DOHH2 (cell line): ENCODE results near the gene APLP2.

Experiments used
- H3F3A ChIP-seq: fragments of 200-600 bp; sonication (generic), shearing (Covaris generic); 2 replicates; pipeline ENCODE4 v1.6.0; 2016; ENCODE audit warnings: antibody characterized with exemption, mild to moderate bottlenecking; ENCODE audit not compliant: control insufficient read depth, insufficient read depth
- H3K27ac ChIP-seq: fragments of 200-600 bp; sonication (generic); 2 replicates; pipeline ENCODE4 v1.5.1; 2014; ENCODE audit warnings: low read depth, mild to moderate bottlenecking, low read length, moderate library complexity
- H3K27me3 ChIP-seq: fragments of 200-600 bp; sonication (generic); 2 replicates; pipeline ENCODE4 v1.6.1; 2014; ENCODE audit warnings: mild to moderate bottlenecking, low read length, mixed read lengths; ENCODE audit not compliant: control insufficient read depth
- H3K36me3 ChIP-seq: fragments of 200-600 bp; sonication (generic); 2 replicates; pipeline ENCODE4 v1.6.1; 2014; ENCODE audit warnings: mild to moderate bottlenecking, low read length, moderate library complexity, mixed read lengths; ENCODE audit not compliant: control insufficient read depth
- H3K4me1 ChIP-seq: fragments of 200-600 bp; sonication (generic); 2 replicates; pipeline ENCODE4 v1.6.1; 2014; ENCODE audit warnings: mild to moderate bottlenecking, low read length, mixed read lengths; ENCODE audit not compliant: control insufficient read depth
- H3K4me2 ChIP-seq: fragments of 200-600 bp; sonication (generic); 2 replicates; pipeline ENCODE4 v1.6.0; 2014; ENCODE audit warnings: mild to moderate bottlenecking, low read length, moderate library complexity
- H3K4me3 ChIP-seq: fragments of 200-600 bp; sonication (generic); 2 replicates; pipeline ENCODE4 v1.5.1; 2014; ENCODE audit warnings: mild to moderate bottlenecking, low read length, mixed read lengths
- H3K79me2 ChIP-seq: fragments of 200-600 bp; sonication (generic); 2 replicates; pipeline ENCODE4 v1.6.1; 2014; ENCODE audit warnings: mild to moderate bottlenecking, low read length, mixed read lengths; ENCODE audit not compliant: control insufficient read depth
- H3K9me2 ChIP-seq: fragments of 200-600 bp; sonication (generic); replicated peaks from 2 replicates; pipeline ENCODE4 v1.6.1; 2014; ENCODE audit warnings: mild to moderate bottlenecking, low read length, mixed read lengths; ENCODE audit not compliant: control insufficient read depth
- H3K9me3 ChIP-seq: fragments of 200-600 bp; sonication (generic); 2 replicates; pipeline ENCODE4 v1.6.1; 2014; ENCODE audit warnings: antibody characterized with exemption, low read length, mixed read lengths; ENCODE audit not compliant: control insufficient read depth, insufficient read depth
- H4K20me1 ChIP-seq: fragments of 200-600 bp; sonication (generic); 2 replicates; pipeline ENCODE4 v1.6.0; 2014; ENCODE audit warnings: low read depth, mild to moderate bottlenecking, antibody characterized with exemption, low read length, moderate library complexity; ENCODE audit not compliant: control insufficient read depth, insufficient read depth
- CTCF ChIP-seq: fragments of 200-600 bp; sonication (generic); IDR thresholded peaks from one replicate; pipeline ENCODE4 v1.5.1; 2014; ENCODE audit warnings: antibody characterized with exemption, mild to moderate bottlenecking, low read depth, low read length; ENCODE audit not compliant: poor library complexity, severe bottlenecking
- EZH2phosphoT487 ChIP-seq: fragments of 200-600 bp; sonication (generic); IDR thresholded peaks from 2 replicates; pipeline ENCODE4 v1.6.1; 2017; ENCODE audit warnings: borderline replicate concordance, mild to moderate bottlenecking, antibody characterized with exemption, low read length, moderate library complexity, mixed read lengths

The APLP2 gene

GRCh38 chr11:130092661-130093060 lies 23.0 kb downstream of the APLP2 start:
- H3K4me1 ChIP-seq: peaks cover 15% of the 10 kb centered on the region

GRCh38 chr11:130094614-130095013 lies 24.9 kb downstream of the APLP2 start:
- peaks cover 71% of the 10 kb centered on the region for H3K79me2 ChIP-seq

More at GRCh38 chr11:130092661-130093060, 23.0 kb downstream of the APLP2 start:
- Histone ChIP-seq H3K79me2 (peaks cover 71% of the 10 kb centered on the region), H3K4me2 (no peak overlapping the region), H3K9me3 (no peaks in the 10 kb centered on the region), H3K27me3 (no peaks in the 10 kb centered on the region), H3K4me3 (no peak overlapping the region), H3K27ac (no peak overlapping the region), H3K36me3 (peaks cover 9% of the 10 kb centered on the region), H4K20me1 (peaks cover 17% of the 10 kb centered on the region), H3F3A (no peaks in the 10 kb centered on the region), H3K9me2 (no peaks in the 10 kb centered on the region)
- TF ChIP-seq CTCF (no peak), EZH2phosphoT487 (no peak)

DNA sequence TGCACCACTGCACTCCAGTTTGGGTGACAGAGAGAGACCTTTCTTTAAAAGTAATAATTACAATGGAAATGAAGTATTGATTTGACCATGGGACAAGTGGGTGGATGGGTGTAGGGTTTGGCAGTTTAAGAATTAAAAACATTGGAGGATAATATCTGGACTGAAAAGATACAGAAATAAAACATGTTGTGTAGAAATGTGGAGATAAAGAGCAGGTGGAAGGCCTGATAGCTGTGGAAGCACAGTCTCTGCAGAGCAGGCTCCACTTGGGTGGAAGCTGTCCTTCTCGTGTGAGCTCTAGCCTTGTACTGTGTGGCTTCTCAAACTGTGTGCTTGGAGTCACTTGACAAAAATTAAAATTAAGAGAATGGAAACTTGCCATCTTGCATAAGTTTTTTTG lies 25.6 kb downstream of the APLP2 start:
- H3K4me2 ChIP-seq: no peak overlapping the region
- H3K4me3 ChIP-seq: no peak overlapping the region
- peaks cover 15% of the 10 kb centered on the region for H3K4me1 ChIP-seq
- H3K36me3 ChIP-seq: peaks cover 9% of the 10 kb centered on the region; the same call in 1 of the 2 replicates
- TF ChIP-seq CTCF: no peak
- no peak for TF ChIP-seq EZH2phosphoT487
- H3K9me2 ChIP-seq: no peaks in the 10 kb centered on the region
- H3K27ac ChIP-seq: no peak overlapping the region
- H3F3A ChIP-seq: no peaks in the 10 kb centered on the region
- H3K27me3 ChIP-seq: no peaks in the 10 kb centered on the region
- peaks cover 74% of the 10 kb centered on the region for H3K79me2 ChIP-seq
- H4K20me1 ChIP-seq: peaks cover 18% of the 10 kb centered on the region
- H3K9me3 ChIP-seq: no peaks in the 10 kb centered on the region

More at GRCh38 chr11:130094614-130095013, 24.9 kb downstream of the APLP2 start:
- Histone ChIP-seq H3K27ac (no peak overlapping the region), H3K4me1 (peaks cover 15% of the 10 kb centered on the region), H4K20me1 (peaks cover 18% of the 10 kb centered on the region), H3K4me3 (no peak overlapping the region), H3F3A (no peaks in the 10 kb centered on the region), H3K9me2 (no peaks in the 10 kb centered on the region), H3K27me3 (no peaks in the 10 kb centered on the region), H3K36me3 (peaks cover 9% of the 10 kb centered on the region; the same call in 1 of the 2 replicates), H3K4me2 (no peak overlapping the region), H3K9me3 (no peaks in the 10 kb centered on the region)
- TF ChIP-seq EZH2phosphoT487 (no peak), CTCF (no peak)

DNA sequence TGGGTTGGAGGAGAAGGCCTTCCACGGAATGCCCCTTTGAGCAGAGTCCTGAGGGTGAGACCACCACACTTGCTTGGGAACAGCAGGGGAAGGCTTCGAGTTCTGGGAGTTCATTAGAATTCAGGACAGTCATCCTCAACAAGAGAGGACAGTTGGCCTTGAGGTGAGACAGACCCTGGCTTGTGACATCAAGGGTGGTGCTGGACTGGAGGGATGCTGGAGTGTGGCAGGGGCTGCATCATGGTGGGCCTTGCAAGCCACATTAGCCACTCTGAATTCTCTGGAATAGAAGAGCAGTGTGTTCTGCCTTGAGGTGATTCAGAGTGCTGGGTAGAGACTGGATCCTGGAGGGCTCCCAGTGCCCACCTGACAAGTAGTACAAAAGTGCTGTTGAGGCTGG lies 26.3 kb downstream of the APLP2 start:
- Histone ChIP-seq H3K9me2 (no peaks in the 10 kb centered on the region), H3K79me2 (peaks cover 81% of the 10 kb centered on the region), H3K4me3 (no peak overlapping the region), H3K4me2 (no peak overlapping the region), H3K27me3 (no peaks in the 10 kb centered on the region), H3K4me1 (peaks cover 15% of the 10 kb centered on the region), H4K20me1 (peaks cover 18% of the 10 kb centered on the region), H3F3A (no peaks in the 10 kb centered on the region), H3K36me3 (peaks cover 9% of the 10 kb centered on the region; the same call in 1 of the 2 replicates), H3K27ac (no peak overlapping the region), H3K9me3 (no peaks in the 10 kb centered on the region)
- TF ChIP-seq EZH2phosphoT487: no peak
- TF ChIP-seq CTCF: no peak
